Stimulated activated CD8-positive, alpha-beta memory T cell treated with anti-CD3 and anti-CD28 coated beads, Interleukin-12 subunit alpha, Interleukin-12 subunit beta, amount 100 ng/mL, for 1 hour (primary cell): ENCODE data around the gene RAD51B.

ENCODE experiments used
- DNase-seq: peaks from one replicate; pipeline ENCODE4 v3.0.0-alpha.2; 2020; ENCODE audit warnings: low read depth

RAD51B gene

GRCh38 chr14:68444449-68445168 is 625.0 kb downstream of the RAD51B start:
- no peak for DNase-seq

- no peak for DNase-seq
Measured at GRCh38 chr14:68446243-68447040, 626.9 kb downstream of the RAD51B start.

- DNase-seq: no peak
Measured at GRCh38 chr14:68447581-68448251, 628.1 kb downstream of the RAD51B start.

- no peak for DNase-seq
Measured at GRCh38 chr14:68448252-68448902, 628.8 kb downstream of the RAD51B start.

GRCh38 chr14:68449561-68450181 is 630.1 kb downstream of the RAD51B start:
- no peak for DNase-seq

GRCh38 chr14:68450391-68451120 is 631.0 kb downstream of the RAD51B start:
- no peak for DNase-seq

- DNase-seq: no peak
Measured at GRCh38 chr14:68451696-68452373, 632.3 kb downstream of the RAD51B start.

- no peak for DNase-seq
Measured at GRCh38 chr14:68458253-68458652, 638.7 kb downstream of the RAD51B start.

GRCh38 chr14:68458840-68459469 is 639.4 kb downstream of the RAD51B start:
- DNase-seq: no peak

GRCh38 chr14:68459480-68460136 is 640.0 kb downstream of the RAD51B start:
- no peak for DNase-seq

GRCh38 chr14:68460541-68460940 is 641.0 kb downstream of the RAD51B start:
- DNase-seq: no peak

GRCh38 chr14:68461086-68461485 is 641.5 kb downstream of the RAD51B start:
- no peak for DNase-seq

GRCh38 chr14:68462683-68463082 is 643.1 kb downstream of the RAD51B start:
- DNase-seq: no peak

- DNase-seq: no peak
Measured at GRCh38 chr14:68463299-68463698, 643.7 kb downstream of the RAD51B start.

GRCh38 chr14:68463705-68464374 is 644.3 kb downstream of the RAD51B start:
- no peak for DNase-seq

GRCh38 chr14:68464711-68465110 is 645.1 kb downstream of the RAD51B start:
- DNase-seq: no peak

GRCh38 chr14:68466491-68466977 is 647.0 kb downstream of the RAD51B start:
- DNase-seq: no peak

- DNase-seq: no peak
Measured at GRCh38 chr14:68467425-68467824, 647.8 kb downstream of the RAD51B start.
